ENCODE data around the gene S100A11. TPM values are rescaled to one million over a fixed set of nuclear protein-coding genes. Genes with fewer than 3 reads are reported as not detected.
A peak's percentile ranks its signal among the peaks of the same experiment; 100 is the strongest.

The S100A11 gene
- total RNA-seq, 1 donor from 2014 or later: 66.9 TPM

- no peak for TF ChIP-seq CTCF (IDR thresholded peaks at IDR 0.05; ENCODE audit: borderline replicate concordance)
- Histone ChIP-seq H3K9me3 (replicated peaks) (no peaks in the 10 kb centered on the region), H3K27ac (replicated peaks) (no peak overlapping the region), H3K4me1 (peaks cover 37% of the 10 kb centered on the region), H3K27me3 (ENCODE audit: low read depth) (no peaks in the 10 kb centered on the region), H3K36me3 (no peaks in the 10 kb centered on the region), H3K4me3 (no peak overlapping the region)
- intact Hi-C loops (cut with micrococcal nuclease): no loop called here
- DNase-seq: no peak
Measured at GRCh38 chr1:152038871-152039270, 2.1 kb upstream of the S100A11 start.

- no peaks in the 10 kb centered on the region for H3K9me3 ChIP-seq (replicated peaks)
- intact Hi-C loops (cut with micrococcal nuclease): no loop called here
- no peak for TF ChIP-seq CTCF (IDR thresholded peaks at IDR 0.05; ENCODE audit: borderline replicate concordance)
- peaks cover 46% of the 10 kb centered on the region for H3K4me1 ChIP-seq
- peak overlapping the region; percentile 82 for H3K4me3 ChIP-seq
- no peaks in the 10 kb centered on the region for H3K27me3 ChIP-seq (ENCODE audit: low read depth)
- DNase-seq: no peak
- peak overlapping the region; percentile 97 for H3K27ac ChIP-seq (replicated peaks)
- peaks cover 31% of the 10 kb centered on the region for H3K36me3 ChIP-seq
Measured at GRCh38 chr1:152035539-152036266, 1.1 kb downstream of the S100A11 start.

GRCh38 chr1:152034654-152035538 lies 1.9 kb downstream of the S100A11 start:
- H3K9me3 ChIP-seq (replicated peaks): no peaks in the 10 kb centered on the region
- H3K4me3 ChIP-seq: peak overlapping the region; percentile 82
- DNase-seq: no peak
- peak; percentile 74 for TF ChIP-seq CTCF (IDR thresholded peaks at IDR 0.05; ENCODE audit: borderline replicate concordance)
- intact Hi-C loops (cut with micrococcal nuclease): no loop called here
- no peaks in the 10 kb centered on the region for H3K27me3 ChIP-seq (ENCODE audit: low read depth)
- peak overlapping the region; percentile 97 for H3K27ac ChIP-seq (replicated peaks)
- peaks cover 34% of the 10 kb centered on the region for H3K36me3 ChIP-seq
- H3K4me1 ChIP-seq: peaks cover 46% of the 10 kb centered on the region

GRCh38 chr1:152034324-152034653 lies 2.5 kb downstream of the S100A11 start:
- no peaks in the 10 kb centered on the region for H3K27me3 ChIP-seq (ENCODE audit: low read depth)
- H3K4me3 ChIP-seq: peak overlapping the region; percentile 82
- intact Hi-C loops (cut with micrococcal nuclease): no loop called here
- H3K36me3 ChIP-seq: peaks cover 34% of the 10 kb centered on the region
- peak overlapping the region; percentile 97 for H3K27ac ChIP-seq (replicated peaks)
- no peak for TF ChIP-seq CTCF (IDR thresholded peaks at IDR 0.05; ENCODE audit: borderline replicate concordance)
- no peak for DNase-seq
- peaks cover 46% of the 10 kb centered on the region for H3K4me1 ChIP-seq
- H3K9me3 ChIP-seq (replicated peaks): no peaks in the 10 kb centered on the region

GRCh38 chr1:152029929-152030211 lies 6.9 kb downstream of the S100A11 start:
- no peaks in the 10 kb centered on the region for H3K9me3 ChIP-seq (replicated peaks)

More at GRCh38 chr1:152029929-152030211, 6.9 kb downstream of the S100A11 start:
- Histone ChIP-seq H3K27me3 (ENCODE audit: low read depth) (no peaks in the 10 kb centered on the region), H3K27ac (replicated peaks) (no peak overlapping the region), H3K4me1 (peaks cover 19% of the 10 kb centered on the region), H3K36me3 (peaks cover 34% of the 10 kb centered on the region), H3K4me3 (no peak overlapping the region)
- intact Hi-C loops (cut with micrococcal nuclease): no loop called here
- DNase-seq: no peak
- TF ChIP-seq CTCF (IDR thresholded peaks at IDR 0.05; ENCODE audit: borderline replicate concordance): no peak
